HG02610 (cell line): Measurements from ENCODE around the gene MTIF3.
"Not testable (repeated sequence)": the region's sequence is repeated elsewhere in the genome, so short reads cannot be mapped to it uniquely, and the experiment has no call there.

Source experiments
- ATAC-seq: cut with Tn5 transposase; IDR thresholded peaks from one replicate; pipeline ENCODE4 v1.9.1; 2021; ENCODE audit warnings: mild to moderate bottlenecking, moderate library complexity; ENCODE audit not compliant: unreplicated experiment

Gene MTIF3

GRCh38 chr13:27421101-27421871, 29.1 kb downstream of the MTIF3 start:
- no peak for ATAC-seq

- ATAC-seq = no peak
These were observed 31.0 kb downstream of the MTIF3 start for GRCh38 chr13:27419328-27419727.

- no peak for ATAC-seq
These were observed 35.2 kb downstream of the MTIF3 start for GRCh38 chr13:27415116-27415515.

GRCh38 chr13:27411341-27411740, 39.0 kb downstream of the MTIF3 start:
- ATAC-seq = no peak

GRCh38 chr13:27409013-27409412, 41.4 kb downstream of the MTIF3 start:
- ATAC-seq = no peak

GRCh38 chr13:27408074-27408473, 42.3 kb downstream of the MTIF3 start:
- ATAC-seq = no peak

GRCh38 chr13:27406178-27406939, 44.0 kb downstream of the MTIF3 start:
- no peak for ATAC-seq

GRCh38 chr13:27405546-27406134, 44.7 kb downstream of the MTIF3 start:
- ATAC-seq = no peak

DNA sequence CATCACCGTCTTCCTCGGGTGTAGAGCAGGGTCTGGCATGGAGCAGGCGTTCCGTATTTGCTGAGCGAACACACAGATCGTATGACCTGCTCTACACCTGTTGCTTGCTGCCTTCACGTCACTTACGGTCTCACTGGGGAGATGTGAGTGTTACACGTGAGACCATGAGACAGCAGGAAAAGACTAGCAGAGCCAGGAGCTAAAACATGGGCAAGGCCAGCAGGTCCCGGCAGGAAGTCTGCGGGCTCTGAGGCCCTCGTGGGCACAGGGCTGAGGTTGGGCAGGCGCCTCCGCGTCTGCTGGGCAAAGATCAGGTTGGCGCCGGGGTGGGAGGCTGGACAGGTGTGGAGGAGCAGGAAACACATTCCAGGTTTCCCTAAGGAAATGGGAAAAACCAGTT, 45.7 kb downstream of the MTIF3 start:
- no peak for ATAC-seq

GRCh38 chr13:27403727-27404385, 46.5 kb downstream of the MTIF3 start:
- ATAC-seq = no peak

DNA sequence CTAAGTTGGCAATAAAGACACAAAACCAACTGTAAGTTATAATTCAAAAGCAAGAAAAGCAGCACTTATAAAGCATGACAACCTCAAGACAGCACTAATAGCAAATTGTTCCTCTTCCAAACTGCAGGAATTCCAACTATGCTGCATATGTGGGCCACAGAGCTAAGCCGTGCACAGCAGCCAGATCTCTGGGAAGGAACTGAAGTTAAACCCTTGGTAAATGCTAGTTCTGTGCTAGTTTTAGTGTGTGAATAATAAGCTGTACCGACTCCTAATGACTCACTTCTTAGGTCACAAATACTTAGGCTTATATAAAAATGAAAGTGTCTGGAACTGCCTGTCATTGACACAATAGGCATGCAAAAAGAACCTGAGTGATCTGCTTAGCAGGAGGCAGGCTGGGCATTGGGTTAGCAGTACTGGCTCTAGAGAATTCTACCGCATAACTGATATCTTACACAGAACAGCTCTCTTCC, 47.1 kb downstream of the MTIF3 start:
- no peak for ATAC-seq

GRCh38 chr13:27401210-27401609, 49.2 kb downstream of the MTIF3 start:
- no peak for ATAC-seq

DNA sequence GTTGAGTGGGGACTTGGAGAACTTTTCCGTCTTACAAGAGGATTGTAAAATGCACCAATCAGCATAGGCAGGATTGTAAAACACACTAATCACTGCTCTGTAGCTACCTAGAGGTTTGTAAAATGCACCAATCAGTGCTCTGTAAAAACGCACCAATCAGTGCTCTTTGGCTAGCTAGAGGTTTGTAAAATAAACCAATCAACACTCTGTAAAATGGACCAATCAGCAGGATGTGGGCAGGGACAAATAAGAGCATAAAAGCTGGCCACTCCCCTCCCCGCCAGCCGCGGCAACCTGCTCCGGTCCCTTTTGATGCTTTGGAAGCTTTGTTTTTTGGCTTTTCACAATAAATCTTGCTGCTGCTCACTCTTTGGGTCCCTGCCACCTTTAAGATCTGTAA, 50.0 kb downstream of the MTIF3 start:
- not testable (repeated sequence) for ATAC-seq

DNA sequence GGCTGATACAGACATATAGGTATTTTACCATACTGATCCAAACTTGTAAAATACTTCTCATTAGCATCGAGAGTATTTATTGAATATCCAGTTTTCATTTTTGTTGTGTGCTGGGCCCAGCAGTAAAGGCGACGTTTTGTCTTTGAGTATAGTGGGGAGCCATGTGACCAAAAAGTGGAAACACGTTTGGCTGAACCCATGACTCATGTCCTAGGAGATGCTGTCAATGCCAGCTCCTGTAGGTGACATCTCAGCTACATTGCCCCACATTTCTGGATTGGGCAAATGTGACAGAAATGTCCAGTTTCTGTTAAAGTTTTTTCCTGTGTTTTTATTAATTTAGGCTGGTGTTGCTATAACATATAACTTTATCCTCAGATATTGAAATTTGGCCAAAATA, 52.0 kb downstream of the MTIF3 start:
- ATAC-seq = no peak

DNA sequence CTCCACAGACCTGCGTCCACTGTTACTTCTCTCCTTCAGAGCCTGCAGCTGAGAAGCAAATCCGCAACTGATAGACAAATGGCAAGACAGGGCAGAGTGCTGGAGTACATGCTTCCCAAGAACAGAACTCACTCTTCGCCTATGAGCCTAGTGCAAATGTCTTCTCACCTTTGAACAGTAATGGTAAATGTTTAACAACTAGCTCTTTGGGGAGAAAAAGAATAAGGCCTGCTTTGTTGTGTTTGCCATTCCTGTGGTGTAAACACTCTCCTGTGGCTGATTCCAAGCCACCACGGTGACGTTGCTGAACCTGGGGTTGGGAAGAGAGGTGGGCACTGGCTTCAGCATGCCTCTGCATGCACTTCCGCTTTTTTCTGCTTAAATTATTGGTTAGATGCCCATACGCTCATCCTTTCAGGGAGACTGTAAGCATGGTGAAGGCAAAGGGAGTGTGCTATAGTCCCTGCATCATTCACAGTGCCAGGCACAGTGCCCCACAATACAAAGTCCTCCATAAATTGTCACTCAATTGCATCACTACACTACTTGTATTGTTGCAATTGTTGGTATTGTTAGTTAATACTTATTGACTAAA, 54.0 kb downstream of the MTIF3 start:
- no peak for ATAC-seq

DNA sequence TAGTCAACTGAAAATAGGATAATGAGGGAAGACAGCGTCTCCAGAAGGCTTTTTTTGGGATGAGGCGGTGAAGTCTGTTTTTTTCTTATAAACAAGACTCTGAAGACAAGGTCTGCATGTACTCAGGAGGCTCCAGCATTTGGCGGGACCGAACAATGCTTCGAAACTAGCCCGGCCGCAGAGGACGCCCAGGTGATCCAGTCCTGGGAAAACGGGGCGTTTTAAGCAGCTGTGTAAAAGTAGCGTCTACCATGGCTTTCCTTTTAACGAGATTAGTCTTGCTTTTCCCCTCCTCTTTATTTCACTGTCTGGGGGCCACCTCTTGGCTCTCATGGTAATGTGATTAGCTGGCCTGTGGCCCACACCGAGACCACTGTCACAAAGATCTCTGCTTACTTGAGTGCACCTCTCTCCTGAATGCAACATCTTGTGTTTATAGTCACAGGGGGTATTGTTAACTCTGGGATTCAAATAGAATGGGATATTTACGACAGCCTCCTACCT, 55.3 kb downstream of the MTIF3 start:
- no peak for ATAC-seq

DNA sequence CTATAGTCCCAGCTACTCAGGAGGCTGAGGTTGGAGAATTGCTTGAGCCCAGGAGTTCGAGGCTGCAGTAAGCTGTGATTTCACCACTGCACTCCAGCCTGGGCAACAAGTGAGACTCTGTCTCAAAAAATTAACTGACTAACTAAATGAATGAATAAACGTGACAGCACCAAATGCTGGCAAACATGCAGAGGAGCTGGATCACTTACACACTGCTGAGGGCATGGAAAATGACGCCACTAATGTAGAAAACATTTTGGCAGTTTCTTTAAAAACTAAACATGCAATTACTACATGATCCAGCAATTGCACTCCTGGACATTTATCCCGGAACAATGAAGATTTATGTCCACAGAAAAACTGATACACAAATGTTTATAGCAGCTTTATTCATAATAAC, 57.3 kb downstream of the MTIF3 start:
- no peak for ATAC-seq

- ATAC-seq = no peak
These were observed 58.9 kb downstream of the MTIF3 start for GRCh38 chr13:27391471-27391870.

- ATAC-seq = no peak
These were observed 60.5 kb downstream of the MTIF3 start for GRCh38 chr13:27389891-27390290.

DNA sequence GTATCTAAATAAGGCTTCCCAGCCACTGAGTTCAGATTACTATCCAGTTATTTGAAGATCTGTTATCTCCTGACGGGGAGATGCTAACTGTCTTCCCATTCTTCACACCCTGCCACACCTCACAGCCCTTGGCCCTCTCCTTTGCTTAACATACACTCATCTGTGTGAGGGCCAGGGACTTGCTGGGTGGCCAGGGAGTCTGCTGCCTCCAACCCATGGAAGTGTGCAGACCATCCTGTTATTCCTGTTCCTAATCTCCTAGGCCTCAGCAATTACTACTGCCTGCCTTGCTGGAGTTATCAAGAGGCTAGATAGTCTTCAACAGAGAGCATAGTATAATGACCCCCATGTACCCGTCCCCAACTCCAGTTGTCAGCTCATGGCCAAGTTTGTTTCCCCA, 62.1 kb downstream of the MTIF3 start:
- no peak for ATAC-seq
